HEK293T (cell line): ENCODE results near the gene ST3GAL4.

ENCODE experiments used
- CTCF ChIA-PET: fragments of 350-600 bp; formaldehyde crosslinking; extraction: SDS; loops from one replicate; lab custom pipeline; 2021; ENCODE audit warnings: antibody characterized with exemption, inconsistent platforms; lab: Yijun Ruan, JAX
- POLR2A ChIA-PET: fragments of 350-600 bp; formaldehyde crosslinking; extraction: SDS; loops from one replicate; lab custom pipeline; 2020; ENCODE audit warnings: antibody characterized with exemption, inconsistent platforms; lab: Yijun Ruan, JAX
- DNase-seq: peaks from one replicate; pipeline ENCODE4 v3.0.0; 2012; ENCODE audit warnings: mixed read lengths; ENCODE audit errors: extremely low spot score
- ARNT ChIP-seq: fragments of 450-650 bp; IDR thresholded peaks from 2 replicates; pipeline ENCODE4 v1.6.1; 2017; ENCODE audit warnings: mild to moderate bottlenecking
- BHLHE40 ChIP-seq: fragments of 450-650 bp; IDR thresholded peaks from 2 replicates; pipeline ENCODE4 v1.6.1; 2016; ENCODE audit warnings: mild to moderate bottlenecking, moderate library complexity, borderline replicate concordance
- CTBP1 ChIP-seq: fragments of 450-650 bp; IDR thresholded peaks from 2 replicates; pipeline ENCODE4 v1.6.1; 2016; ENCODE audit warnings: borderline replicate concordance
- ELF4 ChIP-seq: fragments of 450-650 bp; IDR thresholded peaks from 2 replicates; pipeline ENCODE4 v1.6.1; 2017; ENCODE audit warnings: antibody characterized with exemption
- FOXA1 ChIP-seq: fragments of 450-650 bp; IDR thresholded peaks from 2 replicates; pipeline ENCODE4 v1.6.1; 2016; ENCODE audit warnings: mild to moderate bottlenecking
- FOXK2 ChIP-seq: fragments of 450-650 bp; IDR thresholded peaks from 2 replicates; pipeline ENCODE4 v1.6.1; 2016; ENCODE audit warnings: mild to moderate bottlenecking
- FOXM1 ChIP-seq: fragments of 450-650 bp; IDR thresholded peaks from 2 replicates; pipeline ENCODE4 v1.6.1; 2017; ENCODE audit warnings: mild to moderate bottlenecking, borderline replicate concordance
- HDGF ChIP-seq: fragments of 450-650 bp; IDR thresholded peaks from 2 replicates; pipeline ENCODE4 v1.6.1; 2017; ENCODE audit warnings: antibody characterized with exemption, borderline replicate concordance
- L3MBTL2 ChIP-seq: fragments of 450-650 bp; conservative IDR thresholded peaks from 2 replicates; pipeline ENCODE4 v1.6.1; 2016; ENCODE audit warnings: mild to moderate bottlenecking
- LEF1 ChIP-seq: fragments of 450-650 bp; IDR thresholded peaks from 2 replicates; pipeline ENCODE4 v1.6.1; 2017; ENCODE audit warnings: mild to moderate bottlenecking, borderline replicate concordance
- NFRKB ChIP-seq: fragments of 450-650 bp; IDR thresholded peaks from 2 replicates; pipeline ENCODE4 v1.6.1; 2016; ENCODE audit warnings: mild to moderate bottlenecking, moderate library complexity
- SP1 ChIP-seq: fragments of 450-650 bp; IDR thresholded peaks from 2 replicates; pipeline ENCODE4 v1.6.1; 2017
- SUZ12 ChIP-seq: fragments of 450-650 bp; IDR thresholded peaks from 2 replicates; pipeline ENCODE4 v1.6.1; 2016; ENCODE audit warnings: mild to moderate bottlenecking
- TARDBP ChIP-seq: fragments of 450-650 bp; IDR thresholded peaks from 2 replicates; pipeline ENCODE4 v1.6.1; 2016
- ZNF384 ChIP-seq: fragments of 450-650 bp; IDR thresholded peaks from 2 replicates; pipeline ENCODE4 v1.6.1; 2016
- TF ChIP-seq, protein P1 (sequence below): fragments of 450-650 bp; IDR thresholded peaks from 2 replicates; pipeline ENCODE4 v1.6.1; 2016

The ST3GAL4 gene

DNA sequence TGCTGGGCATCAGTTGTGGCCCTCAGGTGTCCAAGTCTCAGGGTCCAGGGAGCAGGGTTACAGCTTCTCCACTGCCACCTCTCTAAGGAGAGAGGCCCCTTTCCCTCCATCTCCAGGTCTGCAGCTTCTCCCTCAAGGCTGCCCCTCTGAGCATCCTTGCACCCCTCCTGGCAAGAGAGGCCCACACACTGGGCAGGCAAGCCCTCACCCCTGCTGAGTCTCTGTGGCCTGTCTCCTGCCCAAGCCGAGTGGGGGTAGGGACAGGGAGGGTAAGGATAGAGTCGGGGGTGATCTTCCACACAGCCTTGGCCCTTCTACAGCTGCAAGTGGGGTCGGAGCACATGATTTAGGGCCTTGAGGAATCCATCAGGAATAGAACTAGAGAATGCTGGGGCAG lies 76.6 kb downstream of the ST3GAL4 start:
- no peak for DNase-seq
- TF ChIP-seq SP1 (no peak), LEF1 (no peak), FOXM1 (no peak), NFRKB (no peak), BHLHE40 (no peak), SUZ12 (no peak), TARDBP (no peak), L3MBTL2 (no peak), ARNT (no peak)
- TF ChIP-seq, protein P1, sequence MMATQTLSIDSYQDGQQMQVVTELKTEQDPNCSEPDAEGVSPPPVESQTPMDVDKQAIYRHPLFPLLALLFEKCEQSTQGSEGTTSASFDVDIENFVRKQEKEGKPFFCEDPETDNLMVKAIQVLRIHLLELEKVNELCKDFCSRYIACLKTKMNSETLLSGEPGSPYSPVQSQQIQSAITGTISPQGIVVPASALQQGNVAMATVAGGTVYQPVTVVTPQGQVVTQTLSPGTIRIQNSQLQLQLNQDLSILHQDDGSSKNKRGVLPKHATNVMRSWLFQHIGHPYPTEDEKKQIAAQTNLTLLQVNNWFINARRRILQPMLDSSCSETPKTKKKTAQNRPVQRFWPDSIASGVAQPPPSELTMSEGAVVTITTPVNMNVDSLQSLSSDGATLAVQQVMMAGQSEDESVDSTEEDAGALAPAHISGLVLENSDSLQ = no peak
- POLR2A ChIA-PET = no interaction called here
- CTCF ChIA-PET = interaction anchor here (1.7 kb wide), 1 partner anchor 122 kb away, joined by 5 read pairs; no protein-coding TSS in a partner anchor

DNA sequence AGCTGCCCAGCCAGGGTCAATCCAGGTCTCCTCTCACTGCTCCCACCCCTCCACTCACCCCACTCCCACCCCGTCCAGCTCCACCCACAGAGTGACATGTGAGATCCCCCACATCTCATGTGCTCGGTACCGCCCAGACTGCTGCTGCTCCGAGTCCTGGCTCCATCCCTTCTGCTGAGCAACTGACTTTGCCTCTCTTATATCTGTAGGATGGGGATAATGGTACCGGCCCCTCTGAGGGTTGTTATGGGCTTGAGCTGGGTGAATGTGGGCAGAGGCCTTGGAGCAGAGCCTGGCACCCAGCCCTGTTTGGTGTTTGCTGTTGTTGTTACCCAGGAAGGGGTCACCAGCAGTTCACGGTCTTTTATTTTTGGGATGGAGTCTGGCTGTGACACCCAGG lies 77.0 kb downstream of the ST3GAL4 start:
- TF ChIP-seq BHLHE40 = no peak

DNA sequence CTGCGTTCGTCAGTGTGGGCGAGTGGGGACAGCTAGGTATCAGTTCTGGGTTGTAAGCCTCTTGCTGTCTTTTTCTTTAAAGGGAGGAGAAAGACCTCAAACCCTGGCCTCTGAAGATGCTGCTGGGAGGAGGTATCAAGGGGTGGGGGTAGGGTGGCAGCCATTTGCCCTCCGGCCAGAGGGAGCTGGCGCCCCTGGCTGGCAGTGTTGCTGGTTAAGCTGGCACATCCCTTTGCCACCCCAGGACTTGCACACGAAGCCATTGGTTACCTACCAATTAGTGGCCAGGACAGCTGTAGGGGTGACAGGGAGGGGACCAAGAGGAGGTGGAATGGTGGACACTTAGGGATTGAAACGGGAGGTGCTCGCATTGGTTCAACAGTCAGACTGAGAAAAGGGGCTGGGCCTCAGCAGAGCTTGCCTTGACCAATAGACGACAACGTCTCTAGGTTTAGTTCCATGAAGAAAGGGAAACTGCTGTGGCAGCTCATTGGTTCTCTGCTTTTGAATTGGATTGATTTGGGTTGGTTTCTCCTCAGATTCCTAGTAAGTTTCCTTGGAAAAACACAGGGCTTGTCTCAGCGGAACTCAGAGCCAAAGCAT lies 77.9 kb downstream of the ST3GAL4 start:
- POLR2A ChIA-PET = interaction anchor here (1.4 kb wide), 1 partner anchor 47 kb away, joined by 3 read pairs; no protein-coding TSS in a partner anchor
- DNase-seq = no peak
- no peak for TF ChIP-seq SP1
- TF ChIP-seq, protein P1 = no peak
- no peak for TF ChIP-seq SUZ12
- no peak for TF ChIP-seq TARDBP
- no peak for TF ChIP-seq NFRKB
- TF ChIP-seq ZNF384 = no peak
- TF ChIP-seq HDGF = no peak
- TF ChIP-seq FOXA1 = no peak
- no peak for TF ChIP-seq FOXK2
- no peak for TF ChIP-seq BHLHE40
- TF ChIP-seq ARNT = no peak
- TF ChIP-seq L3MBTL2 = no peak
- no peak for TF ChIP-seq CTBP1
- no peak for TF ChIP-seq ELF4
- TF ChIP-seq LEF1 = no peak
- no peak for TF ChIP-seq FOXM1
- CTCF ChIA-PET = no interaction called here

More for the DNA sequence above, 77.0 kb downstream of the ST3GAL4 start:
- DNase-seq = no peak
- ChIA-PET POLR2A (no interaction called here), CTCF (no interaction called here)

DNA sequence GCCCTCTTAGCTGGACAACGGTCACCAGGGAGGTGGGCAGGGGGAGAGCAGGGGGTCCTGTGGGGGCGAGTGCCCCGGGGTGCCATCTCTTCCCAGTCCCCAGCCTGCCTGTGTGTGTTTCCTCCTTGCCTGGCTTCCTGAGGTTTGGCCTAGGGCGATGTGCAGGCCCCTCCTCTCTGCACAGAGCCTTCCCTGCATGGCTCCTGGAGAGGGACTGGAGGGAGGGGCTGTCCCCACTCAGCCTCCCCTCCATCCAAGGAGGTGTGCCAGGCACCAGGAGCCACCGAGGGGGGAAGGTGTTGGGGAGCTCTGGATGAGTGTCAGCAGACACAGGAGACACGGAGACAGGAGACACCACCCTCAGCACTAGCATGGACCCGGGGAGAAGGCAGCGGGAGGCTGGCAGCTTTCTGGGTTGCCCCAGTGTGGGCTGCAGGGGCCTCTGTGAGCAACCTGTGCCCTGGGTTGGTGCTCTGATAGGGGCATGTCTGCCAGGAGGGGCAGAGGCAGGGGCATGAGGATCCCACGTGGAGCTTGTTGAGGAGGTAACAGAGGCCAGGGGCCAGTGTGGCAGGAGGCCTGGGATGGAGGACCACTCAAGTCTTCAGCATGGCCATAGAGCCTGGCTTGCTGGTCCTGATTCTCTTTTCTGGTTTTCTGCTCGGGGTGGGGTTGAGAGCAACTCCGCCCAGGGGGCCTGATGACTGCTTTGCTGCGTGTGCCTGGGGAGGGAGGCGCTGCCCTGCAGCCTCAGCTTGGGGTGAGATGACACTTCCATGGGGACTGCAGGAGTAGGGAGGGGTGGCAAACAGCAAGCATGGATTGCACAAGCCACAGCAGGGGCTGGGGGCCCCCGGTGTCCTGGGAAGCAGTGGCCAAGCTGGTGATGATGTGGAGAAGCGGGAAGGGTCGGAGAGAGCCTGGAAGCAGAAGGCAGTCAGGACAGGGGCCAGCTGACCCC lies 78.8 kb downstream of the ST3GAL4 start:
- no peak for DNase-seq
- TF ChIP-seq SP1 (no peak), LEF1 (no peak), FOXM1 (no peak), HDGF (no peak), ZNF384 (no peak), CTBP1 (no peak), NFRKB (no peak), L3MBTL2 (no peak), FOXK2 (no peak), FOXA1 (no peak), ELF4 (no peak)
- TF ChIP-seq, protein P1 = no peak
- CTCF ChIA-PET = no interaction called here
- POLR2A ChIA-PET = interaction anchor here (1.4 kb wide), 1 partner anchor 47 kb away, joined by 3 read pairs; no protein-coding TSS in a partner anchor

DNA sequence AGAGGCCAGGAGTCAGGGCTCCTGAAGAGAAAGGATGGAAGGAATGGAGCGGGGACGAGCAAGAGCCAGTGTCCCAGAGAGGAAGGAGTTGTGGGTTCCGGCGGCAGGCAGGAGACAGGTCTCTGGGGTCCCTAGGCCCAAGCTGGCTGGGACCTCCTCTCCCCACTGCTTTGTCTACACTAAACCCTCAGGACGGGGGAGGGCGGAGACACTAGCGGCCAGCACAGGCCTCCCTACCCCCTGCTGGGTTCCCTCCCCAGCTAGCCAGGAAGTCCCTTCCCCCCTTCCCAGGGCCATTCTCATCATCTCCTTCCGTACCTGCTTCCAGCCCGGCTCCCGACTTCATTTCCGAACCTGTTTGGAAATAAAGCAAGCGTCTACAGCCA lies 79.5 kb downstream of the ST3GAL4 start:
- ChIA-PET CTCF (no interaction called here), POLR2A (no interaction called here)
- DNase-seq = no peak
- TF ChIP-seq NFRKB (no peak), SUZ12 (no peak), ELF4 (no peak), ARNT (no peak)

DNA sequence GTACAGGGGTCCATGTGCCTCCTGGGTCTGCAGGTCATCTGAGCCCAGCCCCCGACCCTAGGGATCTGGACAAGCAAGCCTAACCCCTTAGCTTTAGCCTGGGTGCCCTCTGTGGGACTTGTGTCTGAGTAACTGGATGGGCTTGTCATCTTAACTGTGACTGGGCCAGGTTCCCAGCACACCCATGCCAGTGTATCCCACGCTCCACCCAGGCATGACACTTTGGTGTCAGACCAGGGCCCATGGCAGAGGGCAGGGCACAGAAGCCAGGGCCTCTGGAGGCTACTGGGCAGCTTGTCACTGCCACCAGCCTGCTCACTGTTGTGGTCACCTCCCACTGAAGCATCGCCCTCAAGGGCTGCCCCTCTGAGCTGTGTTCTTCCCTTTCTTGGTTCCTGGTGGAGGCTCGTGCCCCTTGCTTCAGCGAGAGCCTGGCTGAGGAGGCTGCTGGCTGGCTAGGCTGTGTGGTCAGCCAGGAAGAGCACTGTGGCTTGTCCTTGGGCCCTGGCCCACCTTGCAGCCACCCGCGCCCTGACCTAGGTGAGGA lies 80.8 kb downstream of the ST3GAL4 start:
- TF ChIP-seq FOXA1 = no peak
- no peak for TF ChIP-seq SP1
- TF ChIP-seq CTBP1 = no peak
- TF ChIP-seq LEF1 = no peak
- TF ChIP-seq BHLHE40 = no peak
- TF ChIP-seq ELF4 = no peak
- TF ChIP-seq ARNT = no peak
- TF ChIP-seq FOXK2 = no peak
- no peak for TF ChIP-seq FOXM1
- TF ChIP-seq ZNF384 = no peak
- TF ChIP-seq SUZ12 = no peak
- TF ChIP-seq, protein P1 = no peak
- no peak for TF ChIP-seq L3MBTL2
- TF ChIP-seq HDGF = no peak
- TF ChIP-seq NFRKB = no peak
- no peak for TF ChIP-seq TARDBP
- ChIA-PET CTCF (no interaction called here), POLR2A (no interaction called here)
- no peak for DNase-seq
